Neural cell (in vitro differentiated cells): ENCODE results near the gene OR10J1. TPM values are rescaled to one million over a fixed set of nuclear protein-coding genes. Genes with fewer than 3 reads are reported as not detected.

Experiments used
- H2AFZ ChIP-seq: fragments of 200-600, 300-800 bp; sonication (generic), shearing (Covaris generic); 2 replicates; pipeline ENCODE4 v1.6.0; 2014; ENCODE audit warnings: low read depth, mild to moderate bottlenecking, antibody characterized with exemption, low read length, moderate library complexity
- H3F3A ChIP-seq: fragments of 200-600 bp; shearing (Covaris generic); 2 replicates; pipeline ENCODE4 v1.6.1; 2016; ENCODE audit warnings: mild to moderate bottlenecking, moderate library complexity, mixed read lengths, antibody characterized with exemption, low read length; ENCODE audit not compliant: insufficient read depth, poor library complexity, severe bottlenecking
- H3K27ac ChIP-seq: fragments of 200-600, 300-800 bp; sonication (generic), shearing (Covaris generic); 2 replicates; pipeline ENCODE4 v1.5.1; 2014; ENCODE audit warnings: mild to moderate bottlenecking, low read length, moderate library complexity
- H3K27me3 ChIP-seq: fragments of 300-800, 200-600 bp; sonication (generic), shearing (Covaris generic); 2 replicates; pipeline ENCODE4 v1.6.0; 2014; ENCODE audit warnings: mild to moderate bottlenecking, low read depth, low read length, moderate library complexity; ENCODE audit not compliant: insufficient read depth
- H3K36me3 ChIP-seq: fragments of 300-800, 200-600 bp; sonication (generic), shearing (Covaris generic); 2 replicates; pipeline ENCODE4 v1.5.1; 2014; ENCODE audit warnings: mild to moderate bottlenecking, antibody characterized with exemption, low read length, moderate library complexity; ENCODE audit not compliant: insufficient read depth
- H3K4me2 ChIP-seq: fragments of 300-800, 200-600 bp; sonication (generic), shearing (Covaris generic); 2 replicates; pipeline ENCODE4 v1.6.0; 2014; ENCODE audit warnings: mild to moderate bottlenecking, low read length
- H3K4me3 ChIP-seq: fragments of 300-800, 200-600 bp; sonication (generic), shearing (Covaris generic); 2 replicates; pipeline ENCODE4 v1.5.1; 2014; ENCODE audit warnings: mild to moderate bottlenecking, low read length, moderate library complexity
- H3K79me2 ChIP-seq: fragments of 200-600 bp; shearing (Covaris generic); replicated peaks from 2 replicates; pipeline ENCODE4 v1.6.0; 2014; ENCODE audit warnings: mild to moderate bottlenecking, low read length, moderate library complexity; ENCODE audit not compliant: insufficient read depth
- H3K9ac ChIP-seq: fragments of 300-800, 200-600 bp; sonication (generic), shearing (Covaris generic); 2 replicates; pipeline ENCODE4 v1.6.1; 2016; ENCODE audit warnings: mild to moderate bottlenecking, low read length, mixed read lengths
- H3K9me2 ChIP-seq: fragments of 200-600 bp; shearing (Covaris generic); 2 replicates; pipeline ENCODE4 v1.6.1; 2016; ENCODE audit warnings: mild to moderate bottlenecking, low read length, mixed read lengths; ENCODE audit not compliant: insufficient read depth
- H3K9me3 ChIP-seq: fragments of 200-600, 300-800 bp; sonication (generic), shearing (Covaris generic); 2 replicates; pipeline ENCODE4 v1.6.1; 2016; ENCODE audit warnings: mild to moderate bottlenecking, mixed run types, low read length, moderate library complexity, mixed read lengths
- H4K20me1 ChIP-seq: fragments of 200-600 bp; shearing (Covaris generic); 2 replicates; pipeline ENCODE4 v1.6.1; 2016; ENCODE audit warnings: mild to moderate bottlenecking, mixed run types; ENCODE audit not compliant: insufficient read depth
- CTCF ChIP-seq: fragments of 450-650 bp; IDR thresholded peaks from 2 replicates; pipeline ENCODE4 v1.5.1; 2014; ENCODE audit warnings: antibody characterized with exemption, mild to moderate bottlenecking, moderate library complexity; ENCODE audit not compliant: poor library complexity, severe bottlenecking
- EP300 ChIP-seq: fragments of 450-650 bp; conservative IDR thresholded peaks from 2 replicates; pipeline ENCODE4 v1.6.1; 2014; ENCODE audit warnings: antibody characterized with exemption, mild to moderate bottlenecking, moderate library complexity; ENCODE audit not compliant: poor library complexity, severe bottlenecking
- EZH2 ChIP-seq: fragments of 200-600, 300-800 bp; shearing (Covaris generic), sonication (generic); IDR thresholded peaks from 2 replicates; pipeline ENCODE4 v1.6.1; 2014; ENCODE audit warnings: antibody characterized with exemption, low read length, borderline replicate concordance, mild to moderate bottlenecking; ENCODE audit not compliant: insufficient read depth, poor library complexity, severe bottlenecking
- MXI1 ChIP-seq: fragments of 450-650 bp; conservative IDR thresholded peaks from 2 replicates; pipeline ENCODE4 v1.6.1; 2014; ENCODE audit warnings: antibody characterized with exemption, mild to moderate bottlenecking; ENCODE audit not compliant: poor library complexity, severe bottlenecking
- POLR2AphosphoS5 ChIP-seq: IDR thresholded peaks from 2 replicates; pipeline ENCODE4 v1.6.1; 2012
- RAD21 ChIP-seq: fragments of 450-650 bp; conservative IDR thresholded peaks from 2 replicates; pipeline ENCODE4 v1.6.1; 2014; ENCODE audit warnings: antibody characterized with exemption, mild to moderate bottlenecking, moderate library complexity
- REST ChIP-seq: IDR thresholded peaks from 2 replicates; pipeline ENCODE4 v1.6.1; 2012; ENCODE audit warnings: borderline replicate concordance
- SMC3 ChIP-seq: fragments of 450-650 bp; conservative IDR thresholded peaks from 2 replicates; pipeline ENCODE4 v1.6.1; 2014; ENCODE audit warnings: antibody characterized with exemption, mild to moderate bottlenecking, moderate library complexity; ENCODE audit not compliant: poor library complexity
- TAF1 ChIP-seq: IDR thresholded peaks from 2 replicates; pipeline ENCODE4 v1.6.1; 2012; ENCODE audit warnings: low read depth
- polyA plus RNA-seq: library from polyadenylated mRNA; depleted of rRNA; stranded (reverse); fragments of >200 nt; gene quantifications from 2 replicates; pipeline ENCODE4 v1.2.3, GENCODE V29; 2014

OR10J1 gene
- polyA plus RNA-seq, 1 donor from 2014 or later: not detected

- no peak overlapping the region for H2AFZ ChIP-seq
- H3K4me2 ChIP-seq: no peak overlapping the region
- H3K79me2 ChIP-seq: no peaks in the 10 kb centered on the region
- H3K27me3 ChIP-seq: no peaks in the 10 kb centered on the region
- H3K9me3 ChIP-seq: no peaks in the 10 kb centered on the region
- H3K36me3 ChIP-seq: no peaks in the 10 kb centered on the region
- H4K20me1 ChIP-seq: no peaks in the 10 kb centered on the region
- no peak overlapping the region for H3K4me3 ChIP-seq
- H3K9me2 ChIP-seq: no peaks in the 10 kb centered on the region
- H3K9ac ChIP-seq: no peak overlapping the region
- H3K27ac ChIP-seq: no peak overlapping the region
- no peak for TF ChIP-seq MXI1
- no peak for TF ChIP-seq POLR2AphosphoS5
- no peak for TF ChIP-seq TAF1
- TF ChIP-seq SMC3: no peak
- TF ChIP-seq RAD21: no peak
- TF ChIP-seq REST: no peak
- no peak for TF ChIP-seq EP300
- TF ChIP-seq CTCF: no peak
- TF ChIP-seq EZH2: no peak
- H3F3A ChIP-seq: no peaks in the 10 kb centered on the region
Observed at GRCh38 chr1:159428536-159428935, 11.0 kb upstream of the OR10J1 start.

DNA sequence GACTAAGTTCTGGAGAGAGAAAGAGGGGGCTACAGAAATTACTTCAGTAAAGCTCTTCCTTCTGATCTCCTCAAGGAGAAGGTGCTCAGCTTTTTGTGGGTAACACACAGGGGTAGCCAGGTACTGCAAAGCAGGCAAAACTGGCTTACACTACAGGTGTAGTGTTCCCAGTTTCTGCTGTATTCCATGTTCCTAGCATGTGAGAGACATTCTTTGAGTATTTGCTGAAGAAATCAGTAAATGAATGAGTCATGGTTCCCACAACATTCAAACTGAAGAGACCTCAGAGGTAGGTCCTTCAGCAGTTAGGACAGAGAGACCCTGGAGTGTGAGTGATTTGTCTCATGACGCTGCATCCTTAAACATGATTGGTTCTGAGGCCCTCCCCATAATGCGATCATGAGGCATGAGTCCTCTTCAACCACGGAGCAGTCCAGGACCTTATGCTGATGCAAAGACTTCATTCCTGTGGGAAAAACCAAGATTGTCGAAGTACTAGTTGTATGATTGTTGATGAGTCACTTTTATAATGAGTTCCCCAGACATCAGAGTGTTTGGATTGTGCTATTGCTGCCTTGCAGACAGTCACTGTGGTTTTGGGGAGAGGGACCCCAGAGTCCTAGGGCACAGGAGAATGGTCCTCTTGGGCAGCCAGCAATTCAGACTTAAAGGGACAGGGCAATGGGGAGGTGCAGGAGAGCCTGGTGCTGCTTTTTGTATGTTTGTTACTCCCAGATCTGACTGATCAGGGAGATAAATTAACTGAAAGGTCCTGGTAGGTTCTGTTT is 10.3 kb upstream of the OR10J1 start:
- no peaks in the 10 kb centered on the region for H3K9me3 ChIP-seq

More for the DNA sequence above, 10.3 kb upstream of the OR10J1 start:
- Histone ChIP-seq H3K27me3 (no peaks in the 10 kb centered on the region), H3K4me3 (no peak overlapping the region), H3K79me2 (no peaks in the 10 kb centered on the region), H3K4me2 (no peak overlapping the region), H4K20me1 (no peaks in the 10 kb centered on the region), H3K27ac (no peak overlapping the region), H2AFZ (no peak overlapping the region), H3F3A (no peaks in the 10 kb centered on the region), H3K9ac (no peak overlapping the region), H3K9me2 (no peaks in the 10 kb centered on the region), H3K36me3 (no peaks in the 10 kb centered on the region)
- no peak for TF ChIP-seq TAF1
- no peak for TF ChIP-seq EZH2
- TF ChIP-seq RAD21: no peak
- no peak for TF ChIP-seq SMC3
- TF ChIP-seq MXI1: no peak
- TF ChIP-seq EP300: no peak
- no peak for TF ChIP-seq CTCF
- TF ChIP-seq POLR2AphosphoS5: no peak
- no peak for TF ChIP-seq REST
